Liver (tissue), 9 donors: ENCODE results near the gene CD47. TPM values are rescaled to one million over a fixed set of nuclear protein-coding genes. Genes with fewer than 3 reads are reported as not detected.

Experiments used
- DNase-seq: peaks from one replicate; pipeline ENCODE4 v3.0.0-alpha.2; 2017; ENCODE audit warnings: low spot score
- H3K27ac ChIP-seq, 2 donors: one replicate each; pipeline ENCODE4 v1.7.0; 2013; ENCODE audit warnings: inconsistent platforms in 2 of 2, low read length in 2 of 2, control low read depth in 1 of 2, low read depth in 1 of 2, mild to moderate bottlenecking in 1 of 2
- H3K27me3 ChIP-seq, 4 donors: one replicate each; pipeline versions ENCODE4 v1.6.1 to v1.7.0; 2013; ENCODE audit warnings: low read length in 3 of 4, inconsistent platforms in 1 of 4, mild to moderate bottlenecking in 1 of 4, moderate library complexity in 1 of 4; ENCODE audit not compliant: control insufficient read depth in 4 of 4, insufficient read depth in 4 of 4
- H3K36me3 ChIP-seq, 4 donors: one replicate each; pipeline versions ENCODE4 v1.6.1 to v1.7.0; 2013; ENCODE audit warnings: low read length in 3 of 4, mild to moderate bottlenecking in 3 of 4, low read depth in 1 of 4, moderate library complexity in 1 of 4; ENCODE audit not compliant: control insufficient read depth in 4 of 4, insufficient read depth in 3 of 4
- H3K4me1 ChIP-seq, 4 donors: one replicate each; pipeline versions ENCODE4 v1.6.1 to v1.7.0; 2013; ENCODE audit warnings: low read length in 3 of 4, mild to moderate bottlenecking in 3 of 4, moderate library complexity in 1 of 4; ENCODE audit not compliant: control insufficient read depth in 4 of 4, insufficient read depth in 4 of 4
- H3K4me3 ChIP-seq, 3 donors: one replicate each; pipeline versions ENCODE4 v1.6.1 to v1.7.0; 2013; ENCODE audit warnings: low read length in 3 of 3, control low read depth in 1 of 3, low read depth in 1 of 3, mild to moderate bottlenecking in 1 of 3
- H3K9ac ChIP-seq, 2 donors: one replicate each; pipeline ENCODE4 v1.7.0; 2013; ENCODE audit warnings: low read length in 2 of 2, mild to moderate bottlenecking in 2 of 2, moderate library complexity in 2 of 2, control low read depth in 1 of 2, low read depth in 1 of 2
- H3K9me3 ChIP-seq, 4 donors: one replicate each; pipeline versions ENCODE4 v1.6.1 to v1.7.0; 2013; ENCODE audit warnings: low read length in 3 of 4; ENCODE audit not compliant: control insufficient read depth in 4 of 4
- EGR1 ChIP-seq, 2 donors: IDR thresholded peaks; 2 replicates each; pipeline ENCODE4 v1.6.1; 2016 to 2018; ENCODE audit warnings: antibody characterized with exemption in 2 of 2, low read depth in 2 of 2
- FOXA1 ChIP-seq: IDR thresholded peaks from 2 replicates; pipeline ENCODE4 v1.6.1; 2016; ENCODE audit warnings: antibody characterized with exemption
- FOXA2 ChIP-seq: IDR thresholded peaks from 2 replicates; pipeline ENCODE4 v1.6.1; 2016; ENCODE audit warnings: antibody characterized with exemption
- GABPA ChIP-seq, 2 donors: IDR thresholded peaks in 1 of 2; conservative IDR thresholded peaks in 1 of 2; 2 replicates each; pipeline ENCODE4 v1.6.1; 2016; ENCODE audit warnings: antibody characterized with exemption in 2 of 2, mild to moderate bottlenecking in 1 of 2, moderate library complexity in 1 of 2
- HNF4A ChIP-seq, 2 donors: conservative IDR thresholded peaks; 2 replicates each; pipeline ENCODE4 v1.6.1; 2016; ENCODE audit warnings: antibody characterized with exemption in 2 of 2, mild to moderate bottlenecking in 2 of 2
- HNF4G ChIP-seq: IDR thresholded peaks from 2 replicates; pipeline ENCODE4 v1.6.1; 2016; ENCODE audit warnings: antibody characterized with exemption
- JUND ChIP-seq, 2 donors: IDR thresholded peaks; 2 replicates each; pipeline ENCODE4 v1.6.1; 2016; ENCODE audit warnings: antibody characterized with exemption in 2 of 2
- NR2F2 ChIP-seq: IDR thresholded peaks from 2 replicates; pipeline ENCODE4 v1.6.1; 2016; ENCODE audit warnings: antibody characterized with exemption
- RAD21 ChIP-seq, 2 donors: IDR thresholded peaks; 2 replicates each; pipeline ENCODE4 v1.6.1; 2016; ENCODE audit warnings: antibody characterized with exemption in 2 of 2, mild to moderate bottlenecking in 2 of 2
- RXRA ChIP-seq, 2 donors: IDR thresholded peaks; 2 replicates each; pipeline ENCODE4 v1.6.1; 2017 to 2018; ENCODE audit warnings: antibody characterized with exemption in 2 of 2, mild to moderate bottlenecking in 1 of 2
- SP1 ChIP-seq: IDR thresholded peaks from 2 replicates; pipeline ENCODE4 v1.6.1; 2018; ENCODE audit warnings: antibody characterized with exemption, mild to moderate bottlenecking
- TAF1 ChIP-seq: conservative IDR thresholded peaks from 2 replicates; pipeline ENCODE4 v1.6.1; 2016; ENCODE audit warnings: antibody characterized with exemption, mild to moderate bottlenecking
- YY1 ChIP-seq: IDR thresholded peaks from 2 replicates; pipeline ENCODE4 v1.6.1; 2016; ENCODE audit warnings: antibody characterized with exemption, mild to moderate bottlenecking
- WGBS: extraction: QIAGEN DNeasy Blood & Tissue Kit; methylation state at CpG from one replicate; pipeline ENCODE4 v1.1.7; 2013; 5-methylcytosine and 5-hydroxymethylcytosine counted together
- polyA plus RNA-seq, 2 donors: library from polyadenylated mRNA; stranded (reverse) in 1 of 2; unstranded in 1 of 2; fragments of 200-250 nt in 1 of 2; fragments of >200 nt in 1 of 2; fragmentation: Nextera tagmentation in 1 of 2; extraction: Ambion mirVana in 1 of 2; gene quantifications; one replicate each; pipeline versions ENCODE4 v1.2.1 to v1.2.3, GENCODE V29; 2013 to 2015
- total RNA-seq, 2 donors: library from RNA; depleted of rRNA; stranded (reverse); fragments of >200 nt; gene quantifications; one replicate each; pipeline ENCODE4 v1.2.3, GENCODE V29; 2014
- TF ChIP-seq, protein P1 (sequence below): IDR thresholded peaks from 2 replicates; pipeline ENCODE4 v1.6.1; 2016; ENCODE audit warnings: antibody characterized with exemption, mild to moderate bottlenecking
- TF ChIP-seq, protein P2 (sequence below): IDR thresholded peaks from 2 replicates; pipeline ENCODE4 v1.6.1; 2016; ENCODE audit warnings: antibody characterized with exemption
- TF ChIP-seq, protein P3 (sequence below): IDR thresholded peaks from 2 replicates; pipeline ENCODE4 v1.6.1; 2016; ENCODE audit warnings: antibody characterized with exemption
- TF ChIP-seq, protein P4 (sequence below): fragments of 150-350 bp; IDR thresholded peaks from 2 replicates; pipeline ENCODE4 v1.5.1; 2017; ENCODE audit warnings: improper control_type of control experiment, low read depth, low read length; ENCODE audit not compliant: missing input control
- TF ChIP-seq, protein P5 (sequence below): IDR thresholded peaks from 2 replicates; pipeline ENCODE4 v1.6.1; 2016; ENCODE audit warnings: antibody characterized with exemption
- donor health status: healthy.
- donor health status: healthy.
- donor health status: healthy.
- donor health status: healthy.
- donor health status: healthy.

The CD47 gene
- total and polyA plus RNA-seq, 4 donors: 23.4 to 39.5 (median 33.9) TPM

DNA sequence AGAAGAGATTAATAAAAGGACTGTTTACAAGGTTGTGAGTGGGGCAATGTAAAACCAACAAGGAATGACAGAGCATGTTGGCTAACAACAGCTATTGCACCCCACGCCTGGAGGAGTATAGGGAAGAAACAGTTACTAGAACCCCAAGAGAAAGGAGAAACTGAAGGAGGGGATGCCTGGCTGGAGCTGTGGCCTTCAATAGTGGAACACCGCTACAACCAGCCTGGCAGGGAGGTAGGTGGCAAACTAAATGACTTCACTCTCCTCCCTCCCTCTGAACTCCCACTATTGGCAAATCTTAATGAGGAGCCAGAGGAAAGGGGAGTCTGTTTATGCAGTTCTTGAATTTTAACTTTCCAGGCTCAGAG lies 7.2 kb upstream of the CD47 start:
- H3K27me3 ChIP-seq: no peaks in the 10 kb centered on the region
- H3K27ac ChIP-seq: no peak overlapping the region
- H3K9ac ChIP-seq: no peak overlapping the region
- no peaks in the 10 kb centered on the region for H3K9me3 ChIP-seq
- no peak for TF ChIP-seq FOXA1
- no peak for TF ChIP-seq JUND (IDR thresholded peaks at IDR 0.05)
- TF ChIP-seq RXRA (IDR thresholded peaks at IDR 0.05): no peak
- TF ChIP-seq, protein P1, sequence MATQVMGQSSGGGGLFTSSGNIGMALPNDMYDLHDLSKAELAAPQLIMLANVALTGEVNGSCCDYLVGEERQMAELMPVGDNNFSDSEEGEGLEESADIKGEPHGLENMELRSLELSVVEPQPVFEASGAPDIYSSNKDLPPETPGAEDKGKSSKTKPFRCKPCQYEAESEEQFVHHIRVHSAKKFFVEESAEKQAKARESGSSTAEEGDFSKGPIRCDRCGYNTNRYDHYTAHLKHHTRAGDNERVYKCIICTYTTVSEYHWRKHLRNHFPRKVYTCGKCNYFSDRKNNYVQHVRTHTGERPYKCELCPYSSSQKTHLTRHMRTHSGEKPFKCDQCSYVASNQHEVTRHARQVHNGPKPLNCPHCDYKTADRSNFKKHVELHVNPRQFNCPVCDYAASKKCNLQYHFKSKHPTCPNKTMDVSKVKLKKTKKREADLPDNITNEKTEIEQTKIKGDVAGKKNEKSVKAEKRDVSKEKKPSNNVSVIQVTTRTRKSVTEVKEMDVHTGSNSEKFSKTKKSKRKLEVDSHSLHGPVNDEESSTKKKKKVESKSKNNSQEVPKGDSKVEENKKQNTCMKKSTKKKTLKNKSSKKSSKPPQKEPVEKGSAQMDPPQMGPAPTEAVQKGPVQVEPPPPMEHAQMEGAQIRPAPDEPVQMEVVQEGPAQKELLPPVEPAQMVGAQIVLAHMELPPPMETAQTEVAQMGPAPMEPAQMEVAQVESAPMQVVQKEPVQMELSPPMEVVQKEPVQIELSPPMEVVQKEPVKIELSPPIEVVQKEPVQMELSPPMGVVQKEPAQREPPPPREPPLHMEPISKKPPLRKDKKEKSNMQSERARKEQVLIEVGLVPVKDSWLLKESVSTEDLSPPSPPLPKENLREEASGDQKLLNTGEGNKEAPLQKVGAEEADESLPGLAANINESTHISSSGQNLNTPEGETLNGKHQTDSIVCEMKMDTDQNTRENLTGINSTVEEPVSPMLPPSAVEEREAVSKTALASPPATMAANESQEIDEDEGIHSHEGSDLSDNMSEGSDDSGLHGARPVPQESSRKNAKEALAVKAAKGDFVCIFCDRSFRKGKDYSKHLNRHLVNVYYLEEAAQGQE: no peak
- TF ChIP-seq HNF4A (conservative IDR thresholded peaks at IDR 0.05): no peak
- TF ChIP-seq EGR1 (IDR thresholded peaks at IDR 0.05; ENCODE audit: low read depth in 2 of 2): no peak
- TF ChIP-seq, protein P2, sequence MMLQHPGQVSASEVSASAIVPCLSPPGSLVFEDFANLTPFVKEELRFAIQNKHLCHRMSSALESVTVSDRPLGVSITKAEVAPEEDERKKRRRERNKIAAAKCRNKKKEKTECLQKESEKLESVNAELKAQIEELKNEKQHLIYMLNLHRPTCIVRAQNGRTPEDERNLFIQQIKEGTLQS: no peak
- no peak for TF ChIP-seq TAF1
- TF ChIP-seq, protein P3, sequence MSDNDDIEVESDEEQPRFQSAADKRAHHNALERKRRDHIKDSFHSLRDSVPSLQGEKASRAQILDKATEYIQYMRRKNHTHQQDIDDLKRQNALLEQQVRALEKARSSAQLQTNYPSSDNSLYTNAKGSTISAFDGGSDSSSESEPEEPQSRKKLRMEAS: no peak
- TF ChIP-seq FOXA2: no peak
- TF ChIP-seq NR2F2: no peak
- TF ChIP-seq RAD21 (IDR thresholded peaks at IDR 0.05): no peak
- TF ChIP-seq HNF4G: no peak
- TF ChIP-seq, protein P4, sequence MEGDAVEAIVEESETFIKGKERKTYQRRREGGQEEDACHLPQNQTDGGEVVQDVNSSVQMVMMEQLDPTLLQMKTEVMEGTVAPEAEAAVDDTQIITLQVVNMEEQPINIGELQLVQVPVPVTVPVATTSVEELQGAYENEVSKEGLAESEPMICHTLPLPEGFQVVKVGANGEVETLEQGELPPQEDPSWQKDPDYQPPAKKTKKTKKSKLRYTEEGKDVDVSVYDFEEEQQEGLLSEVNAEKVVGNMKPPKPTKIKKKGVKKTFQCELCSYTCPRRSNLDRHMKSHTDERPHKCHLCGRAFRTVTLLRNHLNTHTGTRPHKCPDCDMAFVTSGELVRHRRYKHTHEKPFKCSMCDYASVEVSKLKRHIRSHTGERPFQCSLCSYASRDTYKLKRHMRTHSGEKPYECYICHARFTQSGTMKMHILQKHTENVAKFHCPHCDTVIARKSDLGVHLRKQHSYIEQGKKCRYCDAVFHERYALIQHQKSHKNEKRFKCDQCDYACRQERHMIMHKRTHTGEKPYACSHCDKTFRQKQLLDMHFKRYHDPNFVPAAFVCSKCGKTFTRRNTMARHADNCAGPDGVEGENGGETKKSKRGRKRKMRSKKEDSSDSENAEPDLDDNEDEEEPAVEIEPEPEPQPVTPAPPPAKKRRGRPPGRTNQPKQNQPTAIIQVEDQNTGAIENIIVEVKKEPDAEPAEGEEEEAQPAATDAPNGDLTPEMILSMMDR: no peak
- TF ChIP-seq SP1: no peak
- no peak for TF ChIP-seq GABPA (IDR thresholded peaks at IDR 0.05 in 1 of 2, conservative IDR thresholded peaks at IDR 0.05 in 1 of 2)
- TF ChIP-seq, protein P5, sequence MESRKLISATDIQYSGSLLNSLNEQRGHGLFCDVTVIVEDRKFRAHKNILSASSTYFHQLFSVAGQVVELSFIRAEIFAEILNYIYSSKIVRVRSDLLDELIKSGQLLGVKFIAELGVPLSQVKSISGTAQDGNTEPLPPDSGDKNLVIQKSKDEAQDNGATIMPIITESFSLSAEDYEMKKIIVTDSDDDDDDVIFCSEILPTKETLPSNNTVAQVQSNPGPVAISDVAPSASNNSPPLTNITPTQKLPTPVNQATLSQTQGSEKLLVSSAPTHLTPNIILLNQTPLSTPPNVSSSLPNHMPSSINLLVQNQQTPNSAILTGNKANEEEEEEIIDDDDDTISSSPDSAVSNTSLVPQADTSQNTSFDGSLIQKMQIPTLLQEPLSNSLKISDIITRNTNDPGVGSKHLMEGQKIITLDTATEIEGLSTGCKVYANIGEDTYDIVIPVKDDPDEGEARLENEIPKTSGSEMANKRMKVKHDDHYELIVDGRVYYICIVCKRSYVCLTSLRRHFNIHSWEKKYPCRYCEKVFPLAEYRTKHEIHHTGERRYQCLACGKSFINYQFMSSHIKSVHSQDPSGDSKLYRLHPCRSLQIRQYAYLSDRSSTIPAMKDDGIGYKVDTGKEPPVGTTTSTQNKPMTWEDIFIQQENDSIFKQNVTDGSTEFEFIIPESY: no peak
- no peak for TF ChIP-seq YY1
- no peaks in the 10 kb centered on the region for H3K36me3 ChIP-seq
- no peak for DNase-seq
- peaks cover 2 to 4% (median 3%) of the 10 kb centered on the region in 4 donors for H3K4me1 ChIP-seq
- H3K4me3 ChIP-seq: no peak overlapping the region
- WGBS: 96% methylated on average over 2 of the region's 2 CpGs
